HepG2 (cell line): ENCODE results near the gene APRT. TPM values are rescaled to one million over a fixed set of nuclear protein-coding genes. Genes with fewer than 3 reads are reported as not detected.

Experiments used
- ATF2 ChIP-seq: sonication (generic); formaldehyde crosslinking; IDR thresholded peaks from 2 replicates; pipeline ENCODE4 v1.4.0; 2020; ENCODE audit warnings: missing genetic modification reagents
- DNMT3B ChIP-seq: conservative IDR thresholded peaks from 2 replicates; pipeline ENCODE4 v1.6.1; 2016; ENCODE audit warnings: missing biosample characterization, control low read depth
- HINFP ChIP-seq: sonication (generic); formaldehyde crosslinking; IDR thresholded peaks from 2 replicates; pipeline ENCODE4 v1.4.0; 2020; ENCODE audit warnings: low read depth, mild to moderate bottlenecking, missing genetic modification reagents
- IKZF5 ChIP-seq: IDR thresholded peaks from 2 replicates; pipeline ENCODE4 v1.6.1; 2018; ENCODE audit warnings: missing genetic modification reagents, mild to moderate bottlenecking, missing compliant biosample characterization
- KLF16 ChIP-seq, 2 experiments: sonication (generic) in 1 of 2; formaldehyde crosslinking in 1 of 2; IDR thresholded peaks; 2 replicates each; pipeline versions ENCODE4 v1.6.1 to v1.8.0; 2016 to 2023; ENCODE audit warnings: missing genetic modification reagents in 2 of 2, missing compliant biosample characterization in 1 of 2
- LRRFIP1 ChIP-seq: sonication (generic); formaldehyde crosslinking; conservative IDR thresholded peaks from 2 replicates; pipeline ENCODE4 v1.4.0; 2020; ENCODE audit warnings: missing genetic modification reagents
- MED13 ChIP-seq: sonication (generic); formaldehyde crosslinking; IDR thresholded peaks from 2 replicates; pipeline ENCODE4 v1.5.0; 2020; ENCODE audit warnings: missing genetic modification reagents
- MYPOP ChIP-seq: sonication (generic); formaldehyde crosslinking; IDR thresholded peaks from 2 replicates; pipeline ENCODE4 v1.8.1; 2023; ENCODE audit warnings: mild to moderate bottlenecking, moderate library complexity, missing genetic modification reagents
- NFYC ChIP-seq: IDR thresholded peaks from 2 replicates; pipeline ENCODE4 v1.6.1; 2016; ENCODE audit warnings: missing genetic modification reagents, missing compliant biosample characterization
- POLR2G ChIP-seq: fragments of 200-400 bp; formaldehyde crosslinking; IDR thresholded peaks from 2 replicates; pipeline ENCODE4 v1.6.1; 2018; ENCODE audit warnings: mild to moderate bottlenecking, low read depth, low read length, moderate library complexity
- SETDB1 ChIP-seq: sonication (generic); formaldehyde crosslinking; IDR thresholded peaks from 2 replicates; pipeline ENCODE4 v1.5.1; 2020; ENCODE audit warnings: missing genetic modification reagents, mild to moderate bottlenecking, borderline replicate concordance
- TAF15 ChIP-seq: fragments of 200-400 bp; formaldehyde crosslinking; IDR thresholded peaks from one replicate; pipeline ENCODE4 v1.6.1; 2018; ENCODE audit warnings: mild to moderate bottlenecking, low read depth, low read length; ENCODE audit not compliant: poor library complexity, severe bottlenecking
- TCF7L2 ChIP-seq: IDR thresholded peaks from 2 replicates; pipeline ENCODE4 v1.6.1; 2011; ENCODE audit warnings: mild to moderate bottlenecking, low read depth, low read length, moderate library complexity
- U2AF2 ChIP-seq: fragments of 200-400 bp; formaldehyde crosslinking; IDR thresholded peaks from 2 replicates; pipeline ENCODE4 v1.6.1; 2017; ENCODE audit warnings: low read depth, mild to moderate bottlenecking, low read length
- XRCC5 ChIP-seq: fragments of 200-400 bp; formaldehyde crosslinking; optimal IDR thresholded peaks from 2 replicates; pipeline ENCODE3; 2017; ENCODE audit warnings: mild to moderate bottlenecking, low read length
- ZFP90 ChIP-seq: sonication (generic); formaldehyde crosslinking; IDR thresholded peaks from 2 replicates; pipeline ENCODE4 v1.8.0; 2022; ENCODE audit warnings: missing genetic modification reagents, mild to moderate bottlenecking, inconsistent platforms, borderline replicate concordance
- ZNF362 ChIP-seq: sonication (generic); formaldehyde crosslinking; IDR thresholded peaks from 2 replicates; pipeline ENCODE4 v1.4.0; 2020; ENCODE audit warnings: missing genetic modification reagents, mild to moderate bottlenecking, borderline replicate concordance
- ZNF430 ChIP-seq: sonication (generic); formaldehyde crosslinking; IDR thresholded peaks from 2 replicates; pipeline ENCODE4 v1.9.0; 2021; ENCODE audit warnings: mild to moderate bottlenecking, missing genetic modification reagents
- ZNF768 ChIP-seq: sonication (generic); formaldehyde crosslinking; IDR thresholded peaks from 2 replicates; pipeline ENCODE4 v1.4.0; 2020; ENCODE audit warnings: missing genetic modification reagents
- polyA plus RNA-seq, 8 experiments: library from polyadenylated mRNA; depleted of rRNA in 3 of 8; stranded (reverse) in 7 of 8; unstranded in 1 of 8; fragments of >200 nt; fragmentation: Illumina TruSeq in 4 of 8; extraction: Trizol in 4 of 8; gene quantifications; 2 replicates each; pipeline versions ENCODE4 v1.2.1 to v1.2.3, GENCODE V29; 2011 to 2016; ENCODE audit warnings: low read depth in 4 of 8, missing spikeins in 1 of 8, mixed read lengths in 1 of 8; ENCODE audit not compliant: insufficient read depth in 1 of 8
- total RNA-seq, 5 experiments: library from RNA; depleted of rRNA; stranded (reverse); fragments of >200 nt; fragmentation: Illumina TruSeq; extraction: Trizol; gene quantifications; 2 replicates each; pipeline ENCODE4 v1.2.3, GENCODE V29; 2016; ENCODE audit warnings: low read depth in 1 of 5

Gene APRT
- total and polyA plus RNA-seq, 2 of the 13 experiments (the other 11 are each of a cell fraction or from before 2014, with no cell fraction given) = 155 to 242 TPM

- TF ChIP-seq HINFP (CRISPR knock-in tag) = peak; percentile 92
- no peak for TF ChIP-seq TCF7L2
- TF ChIP-seq ATF2 (CRISPR knock-in tag) = 0 out of 2 replicates have a peak, but pooled peaks have one; percentile 18
- TF ChIP-seq U2AF2 = 0 out of 2 replicates have a peak, but pooled peaks have one; percentile 28
- TF ChIP-seq LRRFIP1 = no peak
- TF ChIP-seq DNMT3B (CRISPR knock-in tag) = peak; percentile 28; the same call in 1 of the 2 replicates
- TF ChIP-seq MED13 (CRISPR knock-in tag) = peak; percentile 42; the same call in 1 of the 2 replicates
- TF ChIP-seq ZFP90 = peak; percentile 40; the same call in 1 of the 2 replicates
- TF ChIP-seq POLR2G = peak; percentile 37; the same call in 1 of the 2 replicates
- peak; percentile 12 for TF ChIP-seq XRCC5
- peak in 1 of 2 experiments; percentile 22; a peak in 1 of 4 replicates for TF ChIP-seq KLF16 (CRISPR knock-in tag; IDR thresholded peaks at IDR 0.05)
- TF ChIP-seq ZNF362 (CRISPR knock-in tag) = peak; percentile 89
- 0 out of 2 replicates have a peak, but pooled peaks have one; percentile 88 for TF ChIP-seq SETDB1 (CRISPR knock-in tag)
- no peak for TF ChIP-seq NFYC (CRISPR knock-in tag)
- 0 out of 2 replicates have a peak, but pooled peaks have one; percentile 21 for TF ChIP-seq MYPOP (CRISPR knock-in tag)
- TF ChIP-seq IKZF5 (CRISPR knock-in tag) = 0 out of 2 replicates have a peak, but pooled peaks have one; percentile 11
- no peak; the same call in 1 of the 2 replicates for TF ChIP-seq ZNF430 (CRISPR knock-in tag)
- peak; percentile 32; the same call in 1 of the 2 replicates for TF ChIP-seq ZNF768
- TF ChIP-seq TAF15 = no peak
Observed at GRCh38 chr16:88784074-88784855, 27.5 kb downstream of the APRT start (continued).
